Naive thymus-derived CD4-positive, alpha-beta T cell (primary cell): ENCODE measurements around the gene HGS. TPM values are rescaled to one million over a fixed set of nuclear protein-coding genes. Genes with fewer than 3 reads are reported as not detected.

Experiments used
- ATAC-seq: fragments of 150-1000 bp; cut with Tn5 transposase; 2 replicates; pipeline ENCODE4 v1.10.0; 2021; ENCODE audit warnings: mild to moderate bottlenecking, moderate library complexity
- CTCF ChIA-PET: fragments of 350-600 bp; sonication (Branson Sonifier 250); formaldehyde crosslinking; loops from one replicate; lab custom pipeline; 2021; ENCODE audit warnings: antibody characterized with exemption; lab: Charles Lee
- POLR2A ChIA-PET: fragments of 350-600 bp; sonication (Branson Sonifier 250); formaldehyde crosslinking; loops from one replicate; lab custom pipeline; 2021; ENCODE audit warnings: antibody characterized with exemption, inconsistent platforms; lab: Charles Lee
- DNase-seq, 9 donors: peaks; one replicate each; pipeline versions ENCODE4 v3.0.0 to v3.0.0-alpha.2; 2020 to 2022; ENCODE audit warnings: mixed read lengths in 1 of 9
- H3K27ac ChIP-seq: one replicate; pipeline ENCODE4 v1.7.0; 2013; ENCODE audit warnings: mild to moderate bottlenecking, low read depth, low read length, moderate library complexity
- H3K27me3 ChIP-seq, 2 donors: one replicate each; pipeline ENCODE4 v1.7.0; 2013; ENCODE audit warnings: low read length in 2 of 2, mild to moderate bottlenecking in 2 of 2, moderate library complexity in 2 of 2; ENCODE audit not compliant: control insufficient read depth in 2 of 2, insufficient read depth in 2 of 2
- H3K36me3 ChIP-seq, 3 experiments: 1 replicate in 2 of 3; 2 replicates in 1 of 3; pipeline ENCODE4 v1.7.0; 2013; ENCODE audit warnings: low read length in 3 of 3, mild to moderate bottlenecking in 3 of 3, moderate library complexity in 1 of 3; ENCODE audit not compliant: insufficient read depth in 3 of 3, control insufficient read depth in 2 of 3
- H3K4me1 ChIP-seq, 2 donors: one replicate each; pipeline ENCODE4 v1.7.0; 2013; ENCODE audit warnings: low read length in 2 of 2, mild to moderate bottlenecking in 2 of 2, moderate library complexity in 1 of 2; ENCODE audit not compliant: control insufficient read depth in 2 of 2, insufficient read depth in 2 of 2
- H3K4me3 ChIP-seq: 2 replicates; pipeline ENCODE4 v1.7.0; 2013; ENCODE audit warnings: mild to moderate bottlenecking, low read length
- H3K9me3 ChIP-seq, 3 experiments: 1 replicate in 2 of 3; 2 replicates in 1 of 3; pipeline ENCODE4 v1.7.0; 2013; ENCODE audit warnings: low read length in 3 of 3; ENCODE audit not compliant: control insufficient read depth in 2 of 3
- H3K27ac Mint-ChIP-seq, 9 donors: one replicate each; pipeline ENCODE4 v1.8.0; 2020 to 2022; ENCODE audit warnings: mixed read lengths in 9 of 9, mild to moderate bottlenecking in 8 of 9, moderate library complexity in 5 of 9, inconsistent platforms in 2 of 9
- H3K27me3 Mint-ChIP-seq, 5 donors: one replicate each; pipeline ENCODE4 v1.8.0; 2021 to 2022; ENCODE audit warnings: mixed read lengths in 5 of 5, mild to moderate bottlenecking in 1 of 5
- H3K36me3 Mint-ChIP-seq, 5 donors: one replicate each; pipeline ENCODE4 v1.8.0; 2020 to 2022; ENCODE audit warnings: mixed read lengths in 5 of 5, mild to moderate bottlenecking in 3 of 5, inconsistent platforms in 1 of 5
- H3K4me1 Mint-ChIP-seq, 7 donors: one replicate each; pipeline ENCODE4 v1.8.0; 2020 to 2022; ENCODE audit warnings: mixed read lengths in 7 of 7, mild to moderate bottlenecking in 3 of 7, inconsistent platforms in 1 of 7
- H3K4me3 Mint-ChIP-seq, 10 donors: one replicate each; pipeline ENCODE4 v1.8.0; 2020 to 2022; ENCODE audit warnings: mild to moderate bottlenecking in 10 of 10, mixed read lengths in 10 of 10, moderate library complexity in 6 of 10, inconsistent platforms in 2 of 10
- H3K9me3 Mint-ChIP-seq, 11 donors: one replicate each; pipeline ENCODE4 v1.8.0; 2020 to 2022; ENCODE audit warnings: mixed read lengths in 11 of 11, mild to moderate bottlenecking in 4 of 11, inconsistent platforms in 1 of 11, moderate library complexity in 1 of 11
- intact Hi-C, 2 donors: fragments of 100-400 bp; cut with micrococcal nuclease; formaldehyde crosslinking; loops; one replicate each; pipeline ENCODE4 v1.15.1; 2023
- polyA plus RNA-seq, 2 donors: library from polyadenylated mRNA; unstranded; fragments of 300-500 nt; fragmentation: Illumina TruSeq; gene quantifications; one replicate each; pipeline ENCODE4 v1.2.3, GENCODE V29; 2021
- total RNA-seq, 6 experiments: library from RNA in 5 of 6; stranded (reverse) in 5 of 6; gene quantifications; 1 replicate in 5 of 6; 2 replicates in 1 of 6; pipeline ENCODE4 v1.2.3 and lab custom pipeline; 2021 to 2026

Gene HGS
- total and polyA plus RNA-seq, 7 experiments from 2014 or later: 19.8 to 174 (median 133) TPM

DNA sequence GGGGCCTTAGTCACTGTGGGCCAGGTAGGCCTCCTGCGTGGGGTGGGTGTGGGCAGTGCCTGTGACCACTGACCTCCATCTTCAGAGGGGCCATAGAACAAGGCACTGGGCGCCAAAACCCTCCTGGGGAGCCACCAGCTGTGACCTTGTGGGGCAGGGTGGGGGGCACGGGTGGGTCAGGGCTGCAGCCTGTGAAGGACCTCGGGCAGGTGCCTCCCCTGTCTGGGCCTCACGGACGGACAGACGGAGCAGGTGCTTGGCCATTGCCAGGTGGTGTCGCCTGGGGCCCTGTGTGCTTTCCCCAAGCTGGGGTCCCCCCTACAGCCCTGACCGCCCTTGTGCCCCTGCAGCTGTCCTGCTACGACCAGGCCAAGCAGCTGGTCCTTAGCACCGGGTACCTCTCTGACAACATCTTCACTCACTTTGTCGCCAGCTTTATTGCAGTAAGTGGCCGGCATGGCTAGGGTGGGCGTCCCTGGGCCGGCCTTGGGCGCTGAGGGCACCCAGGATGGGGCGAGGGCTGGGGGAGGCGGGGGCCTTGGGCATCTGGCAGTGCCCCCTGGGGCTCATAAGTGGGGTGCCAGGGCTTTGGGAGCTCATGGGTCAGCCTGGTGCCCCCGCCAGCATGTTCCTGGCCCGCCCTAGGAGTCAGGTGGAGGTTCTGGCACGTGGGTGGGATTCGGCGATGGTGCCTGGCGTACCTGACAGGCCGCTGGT, 33.4 kb downstream of the HGS start:
- Mint-ChIP-seq H3K36me3 (no peaks in the 10 kb centered on the region), H3K27me3 (no peaks in the 10 kb centered on the region), H3K4me1 (peaks cover 4 to 10% (median 5%) of the 10 kb centered on the region in 7 donors), H3K27ac (no peak overlapping the region), H3K4me3 (no peak overlapping the region), H3K9me3 (no peaks in the 10 kb centered on the region)
- Histone ChIP-seq H3K27me3 (no peaks in the 10 kb centered on the region), H3K4me1 (no peaks in the 10 kb centered on the region), H3K9me3 (no peaks in the 10 kb centered on the region), H3K4me3 (no peak overlapping the region), H3K36me3 (no peaks in the 10 kb centered on the region), H3K27ac (no peak overlapping the region)
- ChIA-PET CTCF (no interaction called here), POLR2A (interaction anchor here (0.6 kb wide), 1 partner anchor 1126 kb away, joined by 3 read pairs; no protein-coding TSS in a partner anchor)
- DNase-seq (no peak), ATAC-seq (no peak)
- intact Hi-C loops: no loop called here

DNA sequence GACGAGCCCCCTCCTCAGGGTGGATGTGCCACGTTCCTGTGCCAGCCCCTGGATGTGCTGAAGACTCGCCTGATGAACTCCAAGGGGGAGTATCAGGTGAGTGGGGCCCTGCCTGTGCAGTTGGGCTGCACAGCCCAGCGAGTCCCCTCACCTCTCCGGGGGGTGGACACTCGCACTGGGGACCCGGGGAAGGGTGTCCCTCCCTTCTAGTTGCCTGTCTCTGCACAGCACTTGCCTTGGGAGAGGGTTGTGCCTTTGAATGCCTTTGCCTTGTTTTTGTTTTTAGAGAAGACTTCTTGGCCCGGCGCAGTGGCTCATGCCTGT, 33.9 kb downstream of the HGS start:
- Mint-ChIP-seq H3K4me3 (no peak overlapping the region), H3K27me3 (no peaks in the 10 kb centered on the region), H3K9me3 (no peaks in the 10 kb centered on the region), H3K36me3 (no peaks in the 10 kb centered on the region), H3K27ac (peak overlapping the region in 1 of 9 donors; percentile 43), H3K4me1 (peaks cover 3 to 9% (median 4%) of the 10 kb centered on the region in 7 donors)
- no peak overlapping the region for H3K4me3 ChIP-seq
- intact Hi-C loops: no loop called here
- no peak overlapping the region for H3K27ac ChIP-seq
- ATAC-seq (no peak), DNase-seq (no peak)
- no peaks in the 10 kb centered on the region for H3K27me3 ChIP-seq
- no peaks in the 10 kb centered on the region for H3K4me1 ChIP-seq
- no peaks in the 10 kb centered on the region for H3K9me3 ChIP-seq
- H3K36me3 ChIP-seq: no peaks in the 10 kb centered on the region
- CTCF ChIA-PET: no interaction called here
- POLR2A ChIA-PET: interaction anchor here (0.6 kb wide), 1 partner anchor 1126 kb away, joined by 3 read pairs; no protein-coding TSS in a partner anchor

DNA sequence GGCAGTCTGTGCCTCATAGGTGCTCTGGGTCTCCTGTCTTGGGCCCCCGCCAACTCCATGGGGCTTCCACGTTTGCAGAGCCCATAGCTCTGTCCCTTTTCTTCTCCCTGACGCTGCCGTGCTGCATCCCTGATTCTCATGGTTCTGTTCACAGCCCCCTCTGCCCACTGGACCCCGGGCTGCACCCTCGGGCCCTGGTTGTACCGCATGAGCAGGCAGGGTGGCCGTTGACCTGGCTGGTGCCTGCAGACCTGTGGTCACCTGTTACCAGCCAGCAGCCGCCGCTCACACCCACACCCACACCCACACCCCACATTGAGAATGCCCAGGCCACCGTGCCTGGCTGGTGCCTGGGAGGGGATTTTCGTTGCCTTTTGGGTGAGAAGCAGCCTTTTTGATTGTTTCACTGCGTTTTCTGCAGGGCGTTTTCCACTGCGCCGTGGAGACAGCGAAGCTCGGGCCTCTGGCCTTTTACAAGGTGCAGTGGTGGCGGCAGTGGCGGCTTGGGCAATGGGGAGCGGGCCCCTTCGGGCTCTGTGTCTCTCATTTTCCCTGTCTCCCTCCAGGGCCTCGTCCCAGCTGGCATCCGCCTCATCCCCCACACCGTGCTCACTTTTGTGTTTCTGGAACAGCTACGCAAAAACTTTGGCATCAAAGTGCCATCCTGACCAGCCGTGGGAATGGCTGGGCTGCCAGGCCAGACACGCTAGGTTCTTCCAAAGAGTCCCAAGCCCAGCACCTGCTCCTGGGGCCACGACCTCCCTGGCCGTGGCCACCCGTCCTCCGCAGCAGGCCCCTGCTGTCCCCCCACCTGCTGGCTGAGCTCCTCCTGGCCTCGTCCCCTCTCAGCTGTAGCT, 35.8 kb downstream of the HGS start:
- Histone ChIP-seq H3K4me1 (no peaks in the 10 kb centered on the region), H3K4me3 (no peak overlapping the region), H3K9me3 (no peaks in the 10 kb centered on the region), H3K27ac (no peak overlapping the region), H3K36me3 (no peaks in the 10 kb centered on the region), H3K27me3 (no peaks in the 10 kb centered on the region)
- Mint-ChIP-seq H3K4me1 (peaks cover 0 to 5% (median 0%) of the 10 kb centered on the region in 7 donors), H3K27ac (no peak overlapping the region), H3K9me3 (no peaks in the 10 kb centered on the region), H3K27me3 (peaks cover 0 to 9% (median 7%) of the 10 kb centered on the region in 5 donors), H3K4me3 (no peak overlapping the region), H3K36me3 (no peaks in the 10 kb centered on the region)
- intact Hi-C loops: no loop called here
- ATAC-seq (no peak), DNase-seq (no peak)
- POLR2A ChIA-PET: no interaction called here
- CTCF ChIA-PET: no interaction called here

DNA sequence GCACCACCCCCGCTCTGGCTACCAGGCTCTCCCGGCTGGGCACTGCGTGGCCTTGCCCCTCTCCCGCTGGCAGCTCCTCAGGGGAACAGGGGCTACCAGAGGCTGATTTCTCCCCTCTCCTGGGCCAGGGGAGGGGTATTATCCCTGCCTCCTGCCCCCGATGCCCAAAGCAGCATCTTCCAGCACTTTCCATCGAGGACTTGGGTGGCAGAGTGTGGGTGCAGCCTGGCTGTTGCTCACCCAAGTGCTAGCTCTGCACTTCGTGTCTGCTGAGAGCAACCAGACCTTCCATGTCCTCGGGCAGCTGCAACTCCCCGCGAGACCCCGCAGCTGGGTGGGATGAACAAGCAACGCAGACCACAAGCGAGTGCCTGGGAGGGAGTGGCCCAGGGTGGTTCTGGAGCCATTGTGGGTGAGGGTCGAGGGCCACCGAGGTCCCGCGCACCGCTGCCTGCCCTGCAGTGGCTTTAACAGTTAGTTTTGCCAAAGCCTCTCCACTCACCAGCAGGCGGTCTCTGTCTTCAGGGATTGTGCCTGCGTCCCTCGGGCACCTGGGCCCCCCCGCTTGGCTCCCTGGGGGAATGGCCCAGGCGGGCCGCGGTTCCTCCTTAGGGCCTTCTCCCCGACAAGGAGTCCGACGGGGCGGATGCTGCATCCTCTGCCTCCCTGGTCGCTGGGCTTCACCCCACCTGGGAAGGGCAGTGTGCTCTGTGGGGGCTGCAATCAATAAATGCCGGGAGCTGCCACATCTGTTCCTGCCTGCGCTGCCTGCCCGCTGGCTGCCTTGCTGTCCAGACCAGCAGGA, 36.7 kb downstream of the HGS start:
- no peak overlapping the region for H3K27ac Mint-ChIP-seq
- Histone ChIP-seq H3K9me3 (no peaks in the 10 kb centered on the region), H3K36me3 (no peaks in the 10 kb centered on the region), H3K27me3 (no peaks in the 10 kb centered on the region), H3K4me3 (no peak overlapping the region), H3K4me1 (no peaks in the 10 kb centered on the region), H3K27ac (no peak overlapping the region)
- H3K4me3 Mint-ChIP-seq: no peak overlapping the region
- H3K36me3 Mint-ChIP-seq: no peaks in the 10 kb centered on the region
- peaks cover 0 to 5% (median 0%) of the 10 kb centered on the region in 7 donors for H3K4me1 Mint-ChIP-seq
- H3K27me3 Mint-ChIP-seq: peaks cover 0 to 9% (median 7%) of the 10 kb centered on the region in 5 donors
- ChIA-PET POLR2A (no interaction called here), CTCF (no interaction called here)
- no peak for ATAC-seq
- H3K9me3 Mint-ChIP-seq: no peaks in the 10 kb centered on the region
- intact Hi-C loops: no loop called here
- no peak for DNase-seq

DNA sequence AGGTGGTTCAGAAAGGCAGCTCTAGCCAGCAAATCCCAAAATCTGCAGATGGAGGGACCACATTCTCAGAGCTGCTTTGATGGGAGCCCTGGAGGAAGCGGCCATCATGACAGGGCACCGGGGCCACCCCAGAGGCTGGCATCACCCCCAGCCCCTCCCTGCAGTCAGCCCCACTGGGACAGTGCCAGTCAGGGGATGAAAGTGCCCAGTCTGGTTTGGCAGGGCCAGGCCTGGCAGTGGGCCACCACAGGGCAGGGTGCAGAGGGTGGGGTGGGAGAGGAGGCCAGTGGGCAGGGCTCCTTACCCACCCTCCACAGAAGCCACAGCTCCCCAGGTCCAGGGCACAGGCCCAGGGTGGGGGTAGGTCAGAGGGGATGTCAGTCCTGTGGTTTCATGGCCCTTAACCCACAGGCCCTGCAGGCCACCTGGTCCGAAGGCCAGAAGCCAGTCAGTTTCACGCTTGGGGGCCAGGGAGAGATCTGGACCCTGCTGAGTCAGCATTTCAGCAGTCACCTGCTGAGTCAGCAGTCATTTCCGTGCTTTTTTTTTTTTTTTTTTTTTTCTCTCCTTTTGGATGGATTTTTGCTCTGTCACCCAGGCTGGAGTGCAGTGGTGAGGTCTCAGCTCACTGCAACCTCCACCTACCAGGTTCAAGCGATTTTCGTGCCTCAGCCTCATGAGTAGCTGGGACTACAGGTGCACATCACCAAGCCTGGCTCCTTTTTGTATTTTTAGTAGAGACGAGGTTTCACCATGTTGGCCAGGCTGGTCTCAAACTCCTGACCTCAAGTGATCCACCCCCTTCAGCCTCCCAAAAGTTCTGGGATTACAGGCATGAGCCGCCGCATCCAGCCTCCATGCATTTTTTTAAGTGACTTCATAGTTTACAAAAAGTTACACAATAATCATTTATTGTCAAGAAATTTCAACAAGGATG, 38.6 kb downstream of the HGS start:
- no peak overlapping the region for H3K27ac ChIP-seq
- no peaks in the 10 kb centered on the region for H3K27me3 ChIP-seq
- DNase-seq (no peak), ATAC-seq (no peak)
- H3K4me1 ChIP-seq: no peaks in the 10 kb centered on the region
- H3K27me3 Mint-ChIP-seq: peaks cover 0 to 15% (median 11%) of the 10 kb centered on the region in 5 donors
- no peak overlapping the region for H3K4me3 Mint-ChIP-seq
- intact Hi-C loops: no loop called here
- no peak overlapping the region for H3K27ac Mint-ChIP-seq
- ChIA-PET CTCF (interaction anchor here (0.6 kb wide), 1 partner anchor 948 kb away, joined by 8 read pairs; no protein-coding TSS in a partner anchor), POLR2A (no interaction called here)
- no peaks in the 10 kb centered on the region for H3K36me3 Mint-ChIP-seq
- H3K9me3 Mint-ChIP-seq: no peaks in the 10 kb centered on the region
- H3K4me3 ChIP-seq: no peak overlapping the region
- peaks cover 0 to 5% (median 0%) of the 10 kb centered on the region in 7 donors for H3K4me1 Mint-ChIP-seq
- H3K36me3 ChIP-seq: no peaks in the 10 kb centered on the region
- H3K9me3 ChIP-seq: no peaks in the 10 kb centered on the region
